PC-9 (cell line): ENCODE data around the gene NPS. TPM values are rescaled to one million over a fixed set of nuclear protein-coding genes. Genes with fewer than 3 reads are reported as not detected.

Experiments used
- BruUV-seq: library from RNA; stranded (reverse); fragments of 400-500 nt; replicated peaks from 2 replicates; lab custom pipeline; 2021; lab: Mats Ljungman, UMichigan
- CTCF ChIA-PET: fragments of 300-600 bp; sonication (Branson Sonifier 250); formaldehyde crosslinking; loops from one replicate; lab custom pipeline; 2022; ENCODE audit warnings: antibody characterized with exemption; lab: Charles Lee
- POLR2A ChIA-PET: fragments of 300-600 bp; sonication (Branson Sonifier 250); formaldehyde crosslinking; loops from one replicate; lab custom pipeline; 2022; ENCODE audit warnings: antibody characterized with exemption; ENCODE audit not compliant: unreplicated experiment; lab: Charles Lee
- DNase-seq, 2 experiments: peaks; one replicate each; pipeline versions ENCODE4 v3.0.0 to v3.0.0-alpha.2; 2015 to 2022; ENCODE audit warnings: mixed read lengths in 1 of 2
- H2AFZ ChIP-seq: fragments of 200-600 bp; sonication (generic); 2 replicates; pipeline ENCODE4 v1.8.1; 2017; ENCODE audit warnings: antibody characterized with exemption
- H3F3A ChIP-seq: fragments of 200-600 bp; sonication (generic); 2 replicates; pipeline ENCODE4 v1.8.1; 2017; ENCODE audit warnings: antibody characterized with exemption, mild to moderate bottlenecking, low read depth; ENCODE audit not compliant: insufficient read depth
- H3K27ac ChIP-seq: fragments of 200-600 bp; sonication (generic); 2 replicates; pipeline ENCODE4 v1.6.1; 2016; ENCODE audit warnings: mixed run types
- H3K27me3 ChIP-seq: fragments of 200-600 bp; sonication (generic); 2 replicates; pipeline ENCODE4 v1.6.1; 2016; ENCODE audit warnings: low read depth, mixed run types; ENCODE audit not compliant: insufficient read depth
- H3K36me3 ChIP-seq: fragments of 200-600 bp; sonication (generic); 2 replicates; pipeline ENCODE4 v1.6.1; 2016; ENCODE audit warnings: low read depth, mixed run types
- H3K4me1 ChIP-seq: fragments of 200-600 bp; sonication (generic); replicated peaks from 2 replicates; pipeline ENCODE4 v1.6.1; 2016; ENCODE audit warnings: mixed run types; ENCODE audit not compliant: insufficient read depth
- H3K4me2 ChIP-seq: fragments of 200-600 bp; sonication (generic); 2 replicates; pipeline ENCODE4 v1.6.1; 2017; ENCODE audit warnings: mixed run types
- H3K4me3 ChIP-seq: fragments of 200-600 bp; sonication (generic); 2 replicates; pipeline ENCODE4 v1.6.1; 2016; ENCODE audit warnings: mixed run types
- H3K79me2 ChIP-seq: fragments of 200-600 bp; sonication (generic); 2 replicates; pipeline ENCODE4 v1.6.1; 2017; ENCODE audit warnings: low read depth, mixed run types
- H3K9me2 ChIP-seq: fragments of 200-600 bp; sonication (generic); 2 replicates; pipeline ENCODE4 v1.8.1; 2017; ENCODE audit warnings: mild to moderate bottlenecking; ENCODE audit not compliant: insufficient read depth
- H3K9me3 ChIP-seq: fragments of 200-600 bp; sonication (generic); 2 replicates; pipeline ENCODE4 v1.8.1; 2016; ENCODE audit warnings: low read depth; ENCODE audit not compliant: insufficient read depth
- H4K20me1 ChIP-seq: fragments of 200-600 bp; sonication (generic); 2 replicates; pipeline ENCODE4 v1.8.1; 2017; ENCODE audit not compliant: insufficient read depth
- CTCF ChIP-seq: fragments of 200-600 bp; sonication (generic); conservative IDR thresholded peaks from 2 replicates; pipeline ENCODE4 v1.6.1; 2017; ENCODE audit warnings: mixed run types, antibody characterized with exemption, mild to moderate bottlenecking, moderate library complexity
- EZH2 ChIP-seq: fragments of 200-600 bp; sonication (generic); IDR thresholded peaks from 2 replicates; pipeline ENCODE4 v1.8.0; 2017; ENCODE audit warnings: antibody characterized with exemption, low read depth
- intact Hi-C: fragments of 100-400 bp; cut with micrococcal nuclease; formaldehyde crosslinking; loops from one replicate; pipeline ENCODE4 v1.10.0; 2022; ENCODE audit not compliant: unreplicated experiment
- total RNA-seq: library from RNA; stranded (reverse); gene quantifications from 2 replicates; pipeline ENCODE4 v1.2.3, GENCODE V29; 2021

NPS gene
- total RNA-seq, 1 experiment from 2014 or later = not detected

DNA sequence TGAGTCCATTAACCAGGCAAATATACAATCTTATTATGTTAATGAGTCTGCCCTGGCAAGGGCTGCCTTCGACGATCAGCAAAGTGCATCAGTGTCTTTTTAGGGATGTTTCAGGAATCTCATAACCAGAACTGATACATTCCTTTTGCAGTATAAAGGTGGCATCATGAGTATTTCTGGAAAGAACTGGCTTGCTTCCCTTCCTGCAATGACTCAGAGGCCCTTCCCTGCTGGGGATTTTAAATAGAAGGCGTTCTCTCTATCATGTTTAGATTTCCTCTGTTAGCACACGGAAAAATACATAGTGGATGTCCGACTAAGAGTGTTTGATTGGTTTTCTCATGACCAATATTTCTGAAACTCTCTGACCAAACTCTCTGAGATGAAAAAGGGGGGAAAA is 1.8 kb downstream of the NPS start:
- H3K9me3 ChIP-seq = no peaks in the 10 kb centered on the region
- H3K27ac ChIP-seq = no peak overlapping the region
- no peaks in the 10 kb centered on the region for H3K9me2 ChIP-seq
- intact Hi-C loops = no loop called here
- ChIA-PET CTCF (no interaction called here), POLR2A (no interaction called here)
- peaks cover 13% of the 10 kb centered on the region for H3K27me3 ChIP-seq
- H3K36me3 ChIP-seq = no peaks in the 10 kb centered on the region
- H4K20me1 ChIP-seq = no peaks in the 10 kb centered on the region
- H3F3A ChIP-seq = no peaks in the 10 kb centered on the region
- no TSS peak for BruUV-seq
- no peak overlapping the region for H2AFZ ChIP-seq
- H3K4me2 ChIP-seq = no peak overlapping the region
- no peaks in the 10 kb centered on the region for H3K4me1 ChIP-seq
- H3K4me3 ChIP-seq = no peak overlapping the region
- no peaks in the 10 kb centered on the region for H3K79me2 ChIP-seq
- no peak for DNase-seq
- no peak for TF ChIP-seq CTCF
- no peak for TF ChIP-seq EZH2

GRCh38 chr10:127552446-127552845 is 3.3 kb downstream of the NPS start:
- H3K4me3 ChIP-seq = no peak overlapping the region
- no peaks in the 10 kb centered on the region for H3K79me2 ChIP-seq
- ChIA-PET CTCF (no interaction called here), POLR2A (no interaction called here)
- no peaks in the 10 kb centered on the region for H3K9me2 ChIP-seq
- H3K4me1 ChIP-seq = no peaks in the 10 kb centered on the region
- no peaks in the 10 kb centered on the region for H4K20me1 ChIP-seq
- H2AFZ ChIP-seq = no peak overlapping the region
- no peaks in the 10 kb centered on the region for H3K36me3 ChIP-seq
- TF ChIP-seq EZH2 = no peak
- TF ChIP-seq CTCF = no peak
- H3F3A ChIP-seq = no peaks in the 10 kb centered on the region
- intact Hi-C loops = no loop called here
- H3K4me2 ChIP-seq = no peak overlapping the region
- no TSS peak for BruUV-seq
- peaks cover 15% of the 10 kb centered on the region for H3K27me3 ChIP-seq
- DNase-seq = no peak
- H3K27ac ChIP-seq = no peak overlapping the region
- H3K9me3 ChIP-seq = no peaks in the 10 kb centered on the region

DNA sequence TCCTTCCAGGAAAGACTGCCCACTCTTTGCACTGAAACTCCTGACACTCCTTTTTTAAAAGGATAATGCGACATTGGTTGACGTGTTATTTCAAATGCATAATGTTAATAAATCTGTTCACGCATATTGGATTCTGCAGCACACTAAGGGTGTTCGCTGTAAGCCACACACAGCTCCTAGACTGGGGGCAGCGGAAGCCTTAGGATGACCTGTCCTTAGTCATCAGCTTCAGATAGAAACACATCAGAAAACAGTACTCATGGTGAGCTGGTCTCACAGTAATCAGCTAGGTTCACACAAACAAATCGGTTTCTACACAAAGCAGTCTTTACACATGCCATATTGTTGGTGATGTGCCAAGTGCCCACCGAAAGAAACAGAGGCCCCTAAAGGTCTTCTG is 4.3 kb downstream of the NPS start:
- H3F3A ChIP-seq = no peaks in the 10 kb centered on the region
- no peak for TF ChIP-seq EZH2
- no peak for TF ChIP-seq CTCF
- no peak for DNase-seq
- H2AFZ ChIP-seq = no peak overlapping the region
- no peaks in the 10 kb centered on the region for H4K20me1 ChIP-seq
- no peak overlapping the region for H3K4me3 ChIP-seq
- no peaks in the 10 kb centered on the region for H3K4me1 ChIP-seq
- no peaks in the 10 kb centered on the region for H3K9me2 ChIP-seq
- no peaks in the 10 kb centered on the region for H3K9me3 ChIP-seq
- H3K4me2 ChIP-seq = no peak overlapping the region
- no peak overlapping the region for H3K27ac ChIP-seq
- no peaks in the 10 kb centered on the region for H3K36me3 ChIP-seq
- POLR2A ChIA-PET = no interaction called here
- BruUV-seq = no TSS peak
- peaks cover 15% of the 10 kb centered on the region for H3K27me3 ChIP-seq
- H3K79me2 ChIP-seq = no peaks in the 10 kb centered on the region
- intact Hi-C loops = no loop called here
- CTCF ChIA-PET = no interaction called here
